Femur (tissue), 1 donor: ENCODE results near the gene RANBP1.
A peak's percentile ranks its signal among the peaks of the same experiment; 100 is the strongest.

Experiments
- DNase-seq: peaks from one replicate; pipeline ENCODE4 v3.0.0-alpha.2; 2017

Gene RANBP1

GRCh38 chr22:20109411-20110358, 6.2 kb upstream of the RANBP1 start:
- no peak for DNase-seq

GRCh38 chr22:20110359-20110985, 5.4 kb upstream of the RANBP1 start:
- DNase-seq: no peak

DNA sequence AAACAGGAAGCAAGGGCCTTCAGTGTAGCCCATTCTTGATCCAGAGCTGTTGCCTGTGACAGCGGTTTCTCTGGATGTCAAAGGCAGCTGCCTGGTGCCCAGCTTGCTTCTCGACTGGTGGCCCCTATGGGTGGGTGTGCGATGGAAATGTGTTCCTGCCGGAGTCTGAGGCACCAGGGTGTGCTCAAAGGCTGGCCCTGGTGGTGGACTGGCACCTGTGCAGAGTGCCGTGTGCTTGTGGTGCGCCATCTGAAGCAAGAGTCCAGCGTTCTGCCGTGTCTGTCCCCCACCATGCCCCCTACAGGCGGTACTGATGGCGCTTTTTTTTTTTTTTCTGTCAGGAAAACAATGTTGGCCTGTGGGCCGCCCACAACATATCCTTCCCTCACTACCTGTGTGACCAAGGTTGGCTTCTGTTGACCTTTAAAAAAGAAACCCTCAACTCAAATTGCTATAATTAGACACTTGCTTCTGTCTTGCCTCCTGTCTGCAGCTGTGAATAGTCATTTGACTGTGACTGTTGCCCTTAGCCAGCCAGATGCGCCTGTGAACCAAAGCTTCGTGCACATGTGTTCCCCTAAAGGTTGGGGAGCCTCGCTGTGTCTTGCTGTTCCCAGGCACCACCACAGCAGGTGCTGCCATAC, 4.7 kb upstream of the RANBP1 start:
- no peak for DNase-seq

DNA sequence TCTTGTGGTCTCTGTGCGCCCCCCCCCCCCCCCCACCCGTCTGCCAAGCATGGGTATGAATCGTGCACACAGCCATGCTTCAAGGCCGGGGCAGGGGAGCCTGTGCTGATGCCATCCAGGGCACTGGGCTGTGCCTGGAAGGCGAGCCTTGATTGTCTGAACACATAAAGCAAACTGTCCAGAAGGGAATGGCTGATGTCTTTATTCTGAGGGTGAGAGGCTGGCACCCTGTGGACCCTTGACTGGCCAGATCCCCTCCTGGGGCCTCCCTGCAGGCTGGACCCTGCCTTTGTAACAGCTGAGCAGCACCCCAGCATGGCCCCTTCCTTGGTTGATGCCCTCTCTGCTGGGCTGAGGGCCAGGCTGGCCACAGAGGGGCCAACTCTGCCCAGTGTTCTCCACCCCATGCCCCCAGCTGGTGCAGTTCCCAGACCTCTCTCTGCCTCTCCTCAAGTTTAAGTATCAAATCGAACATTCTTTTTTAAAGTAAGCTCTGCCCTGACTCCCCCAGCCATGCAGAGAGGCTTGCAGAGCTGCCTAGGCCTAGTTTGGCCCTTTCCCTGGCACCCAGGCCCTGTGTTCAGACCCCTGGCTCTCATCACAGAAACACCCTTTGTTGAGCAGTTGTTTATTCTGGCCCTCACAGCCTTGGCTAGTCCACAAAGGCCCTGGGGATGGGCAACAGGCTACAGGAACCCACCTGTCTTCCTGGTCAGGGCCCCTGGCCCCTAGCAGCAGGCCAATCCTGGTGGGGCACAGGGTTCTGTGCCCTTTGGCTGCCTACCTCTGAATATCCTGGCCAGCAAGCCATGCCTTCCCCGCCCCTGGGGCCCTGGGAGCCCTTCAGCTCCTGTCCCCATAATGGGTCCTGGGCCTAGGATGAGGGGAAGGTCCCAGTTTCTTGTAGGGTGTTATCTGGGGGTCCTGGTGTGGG, 3.9 kb upstream of the RANBP1 start:
- no peak for DNase-seq

GRCh38 chr22:20112623-20113511, 3.0 kb upstream of the RANBP1 start:
- no peak for DNase-seq

GRCh38 chr22:20113551-20114310, 2.2 kb upstream of the RANBP1 start:
- no peak for DNase-seq

DNA sequence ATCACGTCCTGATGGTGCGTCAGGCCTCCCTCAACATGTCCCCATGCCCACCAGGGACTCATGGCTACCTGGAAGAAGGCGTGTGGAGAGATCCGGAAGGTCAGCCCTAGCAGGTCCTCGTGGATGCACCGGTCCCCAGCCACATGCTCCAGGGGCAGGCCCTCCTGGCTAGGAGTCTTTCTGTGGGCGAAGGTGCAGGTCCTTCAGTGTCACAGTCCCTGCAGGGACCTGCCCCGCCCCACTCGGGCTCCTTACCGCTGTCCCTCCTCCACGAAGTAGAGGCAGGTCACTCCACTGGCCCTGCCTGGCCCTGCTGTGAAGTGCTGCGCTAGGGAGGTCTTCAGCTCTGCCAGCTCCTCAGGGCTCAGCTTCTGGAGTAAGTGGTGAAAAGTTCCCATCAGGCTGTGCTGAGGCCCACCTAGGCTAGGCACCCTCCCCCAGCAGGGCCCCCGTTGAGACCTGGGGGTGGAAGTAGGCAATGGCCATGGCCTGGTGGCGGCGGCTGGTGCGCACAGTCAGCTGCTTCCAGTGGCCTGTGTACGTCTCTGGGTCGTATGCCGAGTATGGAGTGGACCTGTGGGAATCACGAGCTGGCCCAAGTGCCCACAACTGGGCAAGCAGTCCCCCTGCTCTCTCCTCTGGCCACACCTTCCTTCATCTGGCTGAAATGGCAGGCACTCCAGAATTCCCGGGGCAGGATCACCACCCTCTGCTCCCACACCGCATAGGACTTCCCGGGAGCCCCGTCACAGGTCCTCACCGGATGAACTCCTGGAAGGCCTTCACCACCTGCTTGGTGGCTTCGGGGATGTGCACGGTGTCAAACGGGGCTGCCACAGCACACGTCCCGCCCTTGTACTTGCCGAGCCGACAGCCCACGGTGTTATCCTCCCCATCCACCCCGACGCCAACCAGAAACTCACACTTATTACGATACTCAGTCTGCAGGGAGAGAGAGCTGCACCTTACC, 1.1 kb upstream of the RANBP1 start:
- DNase-seq: no peak

- no peak for DNase-seq
These were observed 559 bp downstream of the RANBP1 start for GRCh38 chr22:20116376-20116950.

GRCh38 chr22:20116951-20117632, 1.2 kb downstream of the RANBP1 start, which contains the start of gene TRMT2A:
TSS of gene TRMT2A (minus strand) at chr22:20117226. CDS start at chr22:20116906, 320 bp downstream.
- peak; percentile 99 for DNase-seq

DNA sequence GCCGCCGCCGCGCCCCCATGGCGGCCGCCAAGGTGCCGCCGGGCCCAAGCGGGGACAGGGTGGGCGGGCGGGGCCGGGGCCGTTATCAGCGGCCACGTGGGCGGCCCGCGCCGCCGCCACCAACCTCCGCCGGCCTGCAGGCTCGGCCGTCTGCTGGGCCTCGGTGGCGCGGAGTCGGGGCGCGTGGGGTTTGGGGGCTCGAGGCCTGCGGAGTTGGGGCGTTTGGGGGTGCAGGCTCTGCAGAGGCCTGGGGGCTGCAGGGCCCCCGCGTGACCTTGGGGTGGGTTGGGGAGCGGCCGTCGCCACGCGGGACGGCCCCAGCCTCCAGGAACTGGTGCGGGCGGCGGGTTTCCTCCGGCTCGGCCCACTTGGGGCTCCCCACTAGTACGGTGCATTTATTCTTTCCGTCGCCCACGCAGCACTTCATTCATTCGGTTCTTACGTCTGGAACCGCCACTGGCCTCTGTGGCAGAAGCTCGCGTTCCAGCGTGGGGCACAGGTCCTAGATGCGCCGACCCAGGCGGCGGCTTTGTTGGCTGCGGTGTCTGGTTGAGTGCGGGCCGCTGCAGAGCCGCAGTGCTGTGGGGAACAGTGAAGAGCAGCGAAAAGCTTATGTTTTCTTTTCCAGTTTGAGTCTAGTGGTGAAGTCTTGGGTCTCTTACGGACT, 1.9 kb downstream of the RANBP1 start:
- no peak for DNase-seq

- no peak for DNase-seq
These were observed 2.6 kb downstream of the RANBP1 start for GRCh38 chr22:20118300-20119020.

DNA sequence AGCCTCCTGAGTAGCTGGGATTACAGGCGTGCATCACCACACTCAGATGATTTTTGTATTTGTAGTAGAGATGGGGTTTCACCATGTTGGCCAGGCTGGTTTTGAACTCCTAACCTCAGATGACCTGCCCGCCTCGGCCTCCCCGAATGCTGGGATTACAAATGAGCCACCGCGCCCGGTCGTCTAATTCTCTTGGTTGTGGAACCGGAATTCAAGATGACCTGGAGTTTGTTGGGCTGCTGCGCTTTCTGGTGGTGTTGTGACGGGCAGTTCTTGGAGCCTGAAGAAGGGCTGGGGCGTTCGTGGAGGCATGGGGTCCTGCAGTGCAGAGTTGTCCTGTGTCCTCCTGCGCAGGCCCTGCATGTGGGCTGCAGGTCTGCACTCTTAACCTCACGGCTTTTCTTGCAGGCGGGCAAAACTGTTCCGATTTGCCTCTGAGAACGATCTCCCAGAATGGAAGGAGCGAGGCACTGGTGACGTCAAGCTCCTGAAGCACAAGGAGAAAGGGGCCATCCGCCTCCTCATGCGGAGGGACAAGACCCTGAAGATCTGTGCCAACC, 6.0 kb downstream of the RANBP1 start:
- DNase-seq: no peak

- DNase-seq: no peak
These were observed 7.6 kb downstream of the RANBP1 start for GRCh38 chr22:20123366-20124082.

DNA sequence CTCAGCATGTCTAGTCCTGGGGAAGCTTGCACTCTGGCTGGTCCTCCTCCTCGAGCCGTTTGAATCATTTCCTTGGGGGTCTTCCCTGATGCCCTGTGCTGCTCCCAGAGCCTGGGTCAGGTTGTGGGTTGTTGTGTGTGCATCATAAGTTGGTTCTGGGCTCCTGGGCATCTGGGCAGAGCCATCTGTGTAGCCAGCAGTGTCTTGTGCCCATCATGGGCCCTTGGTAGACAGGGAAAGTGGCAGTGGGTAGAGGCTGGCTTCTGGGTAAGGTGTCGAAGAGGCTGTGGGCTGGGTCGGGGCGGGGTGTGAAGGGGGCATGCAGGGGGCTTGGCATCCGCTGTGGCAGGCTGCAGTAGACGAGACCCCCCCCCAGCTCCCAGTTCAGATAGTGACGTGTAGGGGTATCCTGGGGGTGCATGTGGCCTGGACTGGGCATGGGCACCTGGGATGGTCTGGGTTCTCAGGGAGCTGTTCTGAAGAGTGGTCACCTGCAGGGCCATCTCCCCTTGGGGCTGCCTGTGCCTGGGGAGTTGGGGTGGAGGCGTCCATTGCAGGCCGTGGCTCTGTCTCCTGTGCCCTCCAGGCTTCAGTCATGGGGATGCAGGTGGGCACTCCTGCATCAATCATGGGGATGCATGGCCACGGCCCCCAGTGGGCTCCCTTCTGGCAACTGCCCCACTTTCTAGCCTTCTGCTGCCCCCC, 8.3 kb downstream of the RANBP1 start:
- DNase-seq: no peak
